Ishikawa (cell line): ENCODE data around the gene CHCHD4.

ENCODE experiments used
- CEBPB ChIP-seq: IDR thresholded peaks from 2 replicates; pipeline ENCODE4 v1.6.1; 2012
- CREB1 ChIP-seq: IDR thresholded peaks from 2 replicates; pipeline ENCODE4 v1.6.1; 2012; ENCODE audit warnings: low read depth
- EP300 ChIP-seq: IDR thresholded peaks from 2 replicates; pipeline ENCODE4 v1.6.1; 2012; ENCODE audit warnings: borderline replicate concordance
- RAD21 ChIP-seq: IDR thresholded peaks from 2 replicates; pipeline ENCODE4 v1.6.1; 2012; ENCODE audit warnings: low read depth
- TAF1 ChIP-seq: IDR thresholded peaks from 2 replicates; pipeline ENCODE4 v1.6.1; 2012; ENCODE audit warnings: low read depth, mild to moderate bottlenecking
- TCF12 ChIP-seq: IDR thresholded peaks from 2 replicates; pipeline ENCODE4 v1.6.1; 2012; ENCODE audit warnings: low read depth
- YY1 ChIP-seq: IDR thresholded peaks from 2 replicates; pipeline ENCODE4 v1.6.1; 2012; ENCODE audit warnings: low read depth
- ZBTB7A ChIP-seq: IDR thresholded peaks from 2 replicates; pipeline ENCODE4 v1.6.1; 2012; ENCODE audit warnings: low read depth
- TF ChIP-seq, protein P1 (sequence below): IDR thresholded peaks from 2 replicates; pipeline ENCODE4 v1.6.1; 2012; ENCODE audit warnings: low read depth, mild to moderate bottlenecking
- TF ChIP-seq, protein P2 (sequence below): IDR thresholded peaks from 2 replicates; pipeline ENCODE4 v1.6.1; 2012

DNA sequence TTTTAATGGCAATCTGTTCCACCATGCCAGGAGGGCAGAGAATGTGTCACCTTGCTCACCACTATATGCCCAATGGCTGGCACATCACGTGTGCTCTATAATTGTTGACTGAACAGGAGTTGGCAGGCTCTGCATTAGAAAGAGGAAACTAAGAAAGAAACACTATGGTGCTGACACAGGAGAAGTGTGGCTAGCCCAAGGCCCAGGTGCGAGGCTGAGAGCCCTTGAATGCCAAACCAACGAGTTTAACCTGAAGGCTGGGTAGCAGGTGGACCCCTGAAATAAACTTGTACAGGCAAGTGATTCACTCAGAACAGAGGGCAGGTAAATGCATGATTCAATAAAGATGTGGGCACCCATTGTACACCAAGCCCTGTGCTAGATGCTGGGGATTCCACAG, 2.4 kb downstream of the CHCHD4 start:
- TF ChIP-seq ZBTB7A (no peak), CREB1 (no peak), EP300 (no peak), TCF12 (no peak), TAF1 (no peak), RAD21 (no peak), YY1 (no peak), CEBPB (no peak)
- TF ChIP-seq, protein P1, sequence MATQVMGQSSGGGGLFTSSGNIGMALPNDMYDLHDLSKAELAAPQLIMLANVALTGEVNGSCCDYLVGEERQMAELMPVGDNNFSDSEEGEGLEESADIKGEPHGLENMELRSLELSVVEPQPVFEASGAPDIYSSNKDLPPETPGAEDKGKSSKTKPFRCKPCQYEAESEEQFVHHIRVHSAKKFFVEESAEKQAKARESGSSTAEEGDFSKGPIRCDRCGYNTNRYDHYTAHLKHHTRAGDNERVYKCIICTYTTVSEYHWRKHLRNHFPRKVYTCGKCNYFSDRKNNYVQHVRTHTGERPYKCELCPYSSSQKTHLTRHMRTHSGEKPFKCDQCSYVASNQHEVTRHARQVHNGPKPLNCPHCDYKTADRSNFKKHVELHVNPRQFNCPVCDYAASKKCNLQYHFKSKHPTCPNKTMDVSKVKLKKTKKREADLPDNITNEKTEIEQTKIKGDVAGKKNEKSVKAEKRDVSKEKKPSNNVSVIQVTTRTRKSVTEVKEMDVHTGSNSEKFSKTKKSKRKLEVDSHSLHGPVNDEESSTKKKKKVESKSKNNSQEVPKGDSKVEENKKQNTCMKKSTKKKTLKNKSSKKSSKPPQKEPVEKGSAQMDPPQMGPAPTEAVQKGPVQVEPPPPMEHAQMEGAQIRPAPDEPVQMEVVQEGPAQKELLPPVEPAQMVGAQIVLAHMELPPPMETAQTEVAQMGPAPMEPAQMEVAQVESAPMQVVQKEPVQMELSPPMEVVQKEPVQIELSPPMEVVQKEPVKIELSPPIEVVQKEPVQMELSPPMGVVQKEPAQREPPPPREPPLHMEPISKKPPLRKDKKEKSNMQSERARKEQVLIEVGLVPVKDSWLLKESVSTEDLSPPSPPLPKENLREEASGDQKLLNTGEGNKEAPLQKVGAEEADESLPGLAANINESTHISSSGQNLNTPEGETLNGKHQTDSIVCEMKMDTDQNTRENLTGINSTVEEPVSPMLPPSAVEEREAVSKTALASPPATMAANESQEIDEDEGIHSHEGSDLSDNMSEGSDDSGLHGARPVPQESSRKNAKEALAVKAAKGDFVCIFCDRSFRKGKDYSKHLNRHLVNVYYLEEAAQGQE: no peak
- TF ChIP-seq, protein P2, sequence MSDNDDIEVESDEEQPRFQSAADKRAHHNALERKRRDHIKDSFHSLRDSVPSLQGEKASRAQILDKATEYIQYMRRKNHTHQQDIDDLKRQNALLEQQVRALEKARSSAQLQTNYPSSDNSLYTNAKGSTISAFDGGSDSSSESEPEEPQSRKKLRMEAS: no peak
